H9 (cell line): Measurements from ENCODE around the gene MXRA7. TPM values are rescaled to one million over a fixed set of nuclear protein-coding genes. Genes with fewer than 3 reads are reported as not detected.

Experiments
- DNase-seq: peaks from one replicate; pipeline ENCODE4 v3.0.0-alpha.2; 2017
- H2AFZ ChIP-seq: one replicate; pipeline ENCODE4 v1.6.1; 2013; ENCODE audit warnings: mild to moderate bottlenecking, low read length, control low read depth, moderate library complexity
- H2AK5ac ChIP-seq: 2 replicates; pipeline ENCODE4 v1.6.1; 2013; ENCODE audit warnings: low read length, control low read depth, mixed read lengths; ENCODE audit not compliant: insufficient read length
- H2BK120ac ChIP-seq: one replicate; pipeline ENCODE4 v1.6.1; 2013; ENCODE audit warnings: low read depth, mild to moderate bottlenecking, low read length, control low read depth, inconsistent platforms; ENCODE audit not compliant: poor library complexity, severe bottlenecking
- H2BK12ac ChIP-seq: 2 replicates; pipeline ENCODE4 v1.6.1; 2013; ENCODE audit warnings: low read length, control low read depth, mixed read lengths, low read depth; ENCODE audit not compliant: insufficient read length
- H2BK15ac ChIP-seq: 2 replicates; pipeline ENCODE4 v1.6.1; 2013; ENCODE audit warnings: low read depth, low read length, control low read depth
- H2BK20ac ChIP-seq: one replicate; pipeline ENCODE4 v1.6.1; 2013; ENCODE audit warnings: low read depth, mild to moderate bottlenecking, low read length, control low read depth, inconsistent platforms; ENCODE audit not compliant: poor library complexity, severe bottlenecking
- H2BK5ac ChIP-seq: 2 replicates; pipeline ENCODE4 v1.6.1; 2013; ENCODE audit warnings: low read length, control low read depth, mixed read lengths; ENCODE audit not compliant: insufficient read length
- H3K14ac ChIP-seq: 2 replicates; pipeline ENCODE4 v1.6.1; 2013; ENCODE audit warnings: low read length, control low read depth; ENCODE audit not compliant: insufficient read depth
- H3K18ac ChIP-seq: 2 replicates; pipeline ENCODE4 v1.6.1; 2013; ENCODE audit warnings: low read depth, mild to moderate bottlenecking, mixed read lengths, low read length, control low read depth; ENCODE audit not compliant: insufficient read length
- H3K23ac ChIP-seq: 2 replicates; pipeline ENCODE4 v1.6.1; 2013; ENCODE audit warnings: low read length, control low read depth, mixed read lengths, low read depth; ENCODE audit not compliant: insufficient read length
- H3K23me2 ChIP-seq: 2 replicates; pipeline ENCODE4 v1.6.1; 2013; ENCODE audit warnings: low read depth, mild to moderate bottlenecking, mixed read lengths, low read length, control low read depth; ENCODE audit not compliant: insufficient read length, poor library complexity, severe bottlenecking
- H3K27ac ChIP-seq: 2 replicates; pipeline ENCODE4 v1.5.1; 2013; ENCODE audit warnings: low read length, control low read depth, mixed read lengths, low read depth; ENCODE audit not compliant: insufficient read length
- H3K27me3 ChIP-seq: 2 replicates; pipeline ENCODE4 v1.6.1; 2013; ENCODE audit warnings: low read length, control low read depth, inconsistent platforms; ENCODE audit not compliant: insufficient read depth
- H3K4ac ChIP-seq: 2 replicates; pipeline ENCODE4 v1.6.1; 2013; ENCODE audit warnings: low read depth, mild to moderate bottlenecking, control low read depth, inconsistent platforms, low read length, moderate library complexity
- H3K4me1 ChIP-seq: 2 replicates; pipeline ENCODE4 v1.6.1; 2013; ENCODE audit warnings: low read length, control low read depth, inconsistent platforms; ENCODE audit not compliant: insufficient read depth
- H3K4me2 ChIP-seq: 2 replicates; pipeline ENCODE4 v1.6.1; 2013; ENCODE audit warnings: low read length, control low read depth, mixed read lengths; ENCODE audit not compliant: insufficient read length, insufficient read depth
- H3K56ac ChIP-seq: 2 replicates; pipeline ENCODE4 v1.6.1; 2013; ENCODE audit warnings: low read depth, mild to moderate bottlenecking, mixed read lengths, low read length, control low read depth; ENCODE audit not compliant: insufficient read length
- H3K79me1 ChIP-seq: 2 replicates; pipeline ENCODE4 v1.6.1; 2013; ENCODE audit warnings: low read depth, mild to moderate bottlenecking, moderate library complexity, low read length, control low read depth, inconsistent platforms; ENCODE audit not compliant: insufficient read depth, poor library complexity, severe bottlenecking
- H3K79me2 ChIP-seq: 2 replicates; pipeline ENCODE4 v1.6.1; 2013; ENCODE audit warnings: low read length, control low read depth, inconsistent platforms; ENCODE audit not compliant: insufficient read depth
- H3K9ac ChIP-seq: 2 replicates; pipeline ENCODE4 v1.6.1; 2013; ENCODE audit warnings: low read length, control low read depth, mixed read lengths; ENCODE audit not compliant: insufficient read length; ENCODE audit errors: extremely low read depth
- H3K9me3 ChIP-seq: one replicate; pipeline ENCODE4 v1.6.1; 2013; ENCODE audit warnings: low read depth, low read length, inconsistent platforms; ENCODE audit not compliant: control insufficient read depth
- H3T11ph ChIP-seq: one replicate; pipeline ENCODE4 v1.6.1; 2013; ENCODE audit warnings: mild to moderate bottlenecking, low read length, control low read depth, inconsistent platforms
- H4K20me1 ChIP-seq: one replicate; pipeline ENCODE4 v1.6.1; 2013; ENCODE audit not compliant: control insufficient read depth, insufficient read length, insufficient read depth
- H4K5ac ChIP-seq: 2 replicates; pipeline ENCODE4 v1.6.1; 2013; ENCODE audit warnings: low read depth, mild to moderate bottlenecking, mixed read lengths, low read length, control low read depth; ENCODE audit not compliant: insufficient read length
- H4K8ac ChIP-seq: replicated peaks from 2 replicates; pipeline ENCODE4 v1.6.1; 2013; ENCODE audit warnings: low read length, control low read depth, mixed read lengths, low read depth; ENCODE audit not compliant: insufficient read length
- H4K91ac ChIP-seq: 2 replicates; pipeline ENCODE4 v1.6.1; 2013; ENCODE audit warnings: low read depth, mild to moderate bottlenecking, moderate library complexity, mixed read lengths, low read length, control low read depth; ENCODE audit not compliant: insufficient read length
- H3K27ac Mint-ChIP-seq, 3 experiments: 2 replicates in 2 of 3; 3 replicates in 1 of 3; pipeline ENCODE4 v1.8.0; 2020 to 2021; ENCODE audit warnings: mixed read lengths in 3 of 3, mild to moderate bottlenecking in 1 of 3, moderate library complexity in 1 of 3
- H3K27me3 Mint-ChIP-seq: 2 replicates; pipeline ENCODE4 v1.8.0; 2021; ENCODE audit warnings: low read depth, mild to moderate bottlenecking, moderate library complexity, mixed read lengths
- H3K36me3 Mint-ChIP-seq, 3 experiments: 2 replicates in 2 of 3; 3 replicates in 1 of 3; pipeline ENCODE4 v1.8.0; 2020 to 2021; ENCODE audit warnings: low read depth in 3 of 3, mixed read lengths in 3 of 3; ENCODE audit not compliant: insufficient read depth in 1 of 3
- H3K4me1 Mint-ChIP-seq, 2 experiments: 2 replicates each; pipeline ENCODE4 v1.8.0; 2020; ENCODE audit warnings: mixed read lengths in 2 of 2
- H3K4me3 Mint-ChIP-seq, 2 experiments: 2 replicates in 1 of 2; 3 replicates in 1 of 2; pipeline ENCODE4 v1.8.0; 2020 to 2021; ENCODE audit warnings: mild to moderate bottlenecking in 2 of 2, mixed read lengths in 2 of 2, moderate library complexity in 1 of 2
- H3K9me3 Mint-ChIP-seq, 2 experiments: 2 replicates in 1 of 2; 3 replicates in 1 of 2; pipeline ENCODE4 v1.8.0; 2020; ENCODE audit warnings: mild to moderate bottlenecking in 2 of 2, mixed read lengths in 2 of 2, moderate library complexity in 1 of 2
- CTCF ChIP-seq: fragments of 200-600 bp; sonication (generic); conservative IDR thresholded peaks from 3 replicates; pipeline ENCODE4 v1.8.0; 2021; ENCODE audit warnings: antibody characterized with exemption, mild to moderate bottlenecking
- WGBS: extraction: QIAGEN DNeasy Blood & Tissue Kit; methylation state at CpG from one replicate; pipeline ENCODE4 v1.1.7; 2013; ENCODE audit warnings: missing lambda C conversion rate, low lambda C conversion rate, mixed read lengths; ENCODE audit not compliant: insufficient read length; ENCODE audit errors: extremely low coverage; 5-methylcytosine and 5-hydroxymethylcytosine counted together
- total RNA-seq: library from RNA; stranded (reverse); gene quantifications from 2 replicates; pipeline ENCODE4 v1.2.1, GENCODE V29; 2021

Gene MXRA7
- total RNA-seq, 1 experiment from 2014 or later, result 28.2 TPM

- peak overlapping the region; percentile 98 to 99 (median 98) for H3K27ac Mint-ChIP-seq
- Histone ChIP-seq H3K23ac (peak overlapping the region; percentile 20), H3K79me1 (no peaks in the 10 kb centered on the region), H2AK5ac (no peak overlapping the region), H3K9me3 (no peaks in the 10 kb centered on the region), H3K79me2 (peaks cover 17% of the 10 kb centered on the region; the same call in 1 of the 2 replicates), H3K27ac (peak overlapping the region; percentile 34), H4K5ac (peak overlapping the region; percentile 37), H3K18ac (peak overlapping the region; percentile 86), H3K4ac (no peak overlapping the region), H3K4me2 (peak overlapping the region; percentile 71), H4K91ac (no peak overlapping the region), H3K27me3 (no peaks in the 10 kb centered on the region), H4K20me1 (no peaks in the 10 kb centered on the region), H2BK20ac (no peak overlapping the region), H3K14ac (peak overlapping the region; percentile 98), H3K23me2 (no peaks in the 10 kb centered on the region), H2AFZ (no peak overlapping the region), H2BK12ac (peak overlapping the region; percentile 68), H2BK15ac (no peak overlapping the region), H4K8ac (no peak overlapping the region), H3T11ph (no peak overlapping the region), H3K56ac (no peak overlapping the region), H3K9ac (peak overlapping the region; percentile 96), H3K4me1 (no peaks in the 10 kb centered on the region), H2BK5ac (no peak overlapping the region), H2BK120ac (no peak overlapping the region)
- peaks cover 2% of the 10 kb centered on the region for H3K27me3 Mint-ChIP-seq
- no peak for DNase-seq
- WGBS, result no CpG with 5 or more reads among the region's 20 CpGs
- peaks cover 3 to 7% of the 10 kb centered on the region in 2 experiments; a peak in 2 of 5 replicates for H3K9me3 Mint-ChIP-seq
- H3K36me3 Mint-ChIP-seq, result peaks cover 33 to 53% (median 39%) of the 10 kb centered on the region in 3 experiments
- peaks cover 29 to 34% of the 10 kb centered on the region in 2 experiments for H3K4me1 Mint-ChIP-seq
- TF ChIP-seq CTCF, result no peak
- peak overlapping the region; percentile 99 to 100 for H3K4me3 Mint-ChIP-seq
Measured at GRCh38 chr17:76735586-76736348, 25.0 kb upstream of the MXRA7 start.
